Breast epithelium (tissue), 3 donors: ENCODE measurements around the gene GLIS1.

Experiments used
- CTCF ChIP-seq, 3 donors: fragments of 450-650 bp; IDR thresholded peaks; one replicate each; pipeline ENCODE4 v1.5.1; 2016 to 2017; ENCODE audit warnings: antibody characterized with exemption in 3 of 3, mild to moderate bottlenecking in 3 of 3, moderate library complexity in 3 of 3
- POLR2AphosphoS5 ChIP-seq, 3 donors: sonication (generic); formaldehyde crosslinking; IDR thresholded peaks; one replicate each; pipeline ENCODE4 v1.6.1; 2017; ENCODE audit warnings: antibody characterized with exemption in 3 of 3

- TF ChIP-seq CTCF (IDR thresholded peaks at IDR 0.05) (no peak), POLR2AphosphoS5 (IDR thresholded peaks at IDR 0.05) (no peak)
Observed at GRCh38 chr1:53539226-53539625, 199.7 kb downstream of the GLIS1 start.
